ENCODE results near the gene KRTAP10-5.

GRCh38 chr21:44556879-44557278, 23.5 kb downstream of the KRTAP10-5 start:
- no peak for TF ChIP-seq JUN (IDR thresholded peaks at IDR 0.05)
- no peak for TF ChIP-seq KDM1A (IDR thresholded peaks at IDR 0.05; ENCODE audit: low read depth)
- no peak for TF ChIP-seq CTCF (IDR thresholded peaks at IDR 0.05)
- no peak for TF ChIP-seq POLR2A (IDR thresholded peaks at IDR 0.05; ENCODE audit: low read length)
